Glutamatergic neuron (in vitro differentiated cells): ENCODE data around the gene RDH16. TPM values are rescaled to one million over a fixed set of nuclear protein-coding genes. Genes with fewer than 3 reads are reported as not detected.

Experiments
- DNase-seq: peaks from one replicate; pipeline ENCODE4 v3.0.0; 2022
- H3K27ac Mint-ChIP-seq: one replicate; pipeline ENCODE4 v1.8.0; 2020; ENCODE audit warnings: mild to moderate bottlenecking, mixed read lengths, inconsistent platforms; ENCODE audit not compliant: unreplicated experiment
- H3K27me3 Mint-ChIP-seq: one replicate; pipeline ENCODE4 v1.8.0; 2020; ENCODE audit warnings: mild to moderate bottlenecking, moderate library complexity, mixed read lengths, inconsistent platforms; ENCODE audit not compliant: unreplicated experiment
- H3K36me3 Mint-ChIP-seq: one replicate; pipeline ENCODE4 v1.8.0; 2020; ENCODE audit warnings: mild to moderate bottlenecking, mixed read lengths, inconsistent platforms; ENCODE audit not compliant: unreplicated experiment
- H3K4me1 Mint-ChIP-seq: one replicate; pipeline ENCODE4 v1.8.0; 2020; ENCODE audit warnings: mild to moderate bottlenecking, low read depth, mixed read lengths, inconsistent platforms; ENCODE audit not compliant: unreplicated experiment
- H3K4me3 Mint-ChIP-seq: one replicate; pipeline ENCODE4 v1.8.0; 2020; ENCODE audit warnings: mild to moderate bottlenecking, mixed read lengths, inconsistent platforms; ENCODE audit not compliant: unreplicated experiment
- H3K9me3 Mint-ChIP-seq: one replicate; pipeline ENCODE4 v1.8.0; 2020; ENCODE audit warnings: mild to moderate bottlenecking, moderate library complexity, mixed read lengths, inconsistent platforms; ENCODE audit not compliant: unreplicated experiment
- total RNA-seq: library from RNA; stranded (reverse); fragmentation: NEBNext Ultra II Directional; extraction: Animal tissue kit (Norgen Biotek cat#: 25700); gene quantifications from one replicate; pipeline ENCODE4 v1.2.1, GENCODE V29; 2021; ENCODE audit not compliant: unreplicated experiment
- TF ChIP-seq, protein P1 (sequence below): fragments of 200-600 bp; sonication (generic); IDR thresholded peaks from one replicate; pipeline ENCODE4 v1.5.0; 2021; ENCODE audit not compliant: partially characterized antibody, unreplicated experiment

Gene RDH16
- total RNA-seq, 1 donor from 2014 or later, result 0.74 TPM

DNA sequence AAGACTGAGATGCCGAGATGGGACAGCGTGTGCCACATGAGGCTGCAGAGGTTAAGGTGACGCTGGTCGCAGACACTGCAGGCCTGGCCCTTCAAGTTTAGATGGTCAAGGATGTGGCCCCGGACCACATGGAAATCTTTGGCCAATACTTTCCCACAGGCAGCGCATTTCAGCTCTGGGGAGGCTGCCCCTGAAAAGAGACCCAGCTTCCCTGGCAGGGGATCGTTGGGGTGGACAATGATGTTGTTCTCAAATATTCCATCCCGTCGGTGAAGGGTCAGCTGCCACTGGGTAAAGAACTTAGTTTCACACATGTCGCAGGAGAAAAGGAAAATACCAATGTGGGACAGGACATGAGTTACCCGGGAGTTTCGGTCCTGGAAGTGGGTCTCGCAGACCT is 46.0 kb upstream of the RDH16 start:
- H3K36me3 Mint-ChIP-seq, result peaks cover 1% of the 10 kb centered on the region
- H3K27me3 Mint-ChIP-seq, result peaks cover 11% of the 10 kb centered on the region
- peaks cover 7% of the 10 kb centered on the region for H3K9me3 Mint-ChIP-seq
- H3K4me1 Mint-ChIP-seq, result peaks cover 25% of the 10 kb centered on the region
- TF ChIP-seq, protein P1, sequence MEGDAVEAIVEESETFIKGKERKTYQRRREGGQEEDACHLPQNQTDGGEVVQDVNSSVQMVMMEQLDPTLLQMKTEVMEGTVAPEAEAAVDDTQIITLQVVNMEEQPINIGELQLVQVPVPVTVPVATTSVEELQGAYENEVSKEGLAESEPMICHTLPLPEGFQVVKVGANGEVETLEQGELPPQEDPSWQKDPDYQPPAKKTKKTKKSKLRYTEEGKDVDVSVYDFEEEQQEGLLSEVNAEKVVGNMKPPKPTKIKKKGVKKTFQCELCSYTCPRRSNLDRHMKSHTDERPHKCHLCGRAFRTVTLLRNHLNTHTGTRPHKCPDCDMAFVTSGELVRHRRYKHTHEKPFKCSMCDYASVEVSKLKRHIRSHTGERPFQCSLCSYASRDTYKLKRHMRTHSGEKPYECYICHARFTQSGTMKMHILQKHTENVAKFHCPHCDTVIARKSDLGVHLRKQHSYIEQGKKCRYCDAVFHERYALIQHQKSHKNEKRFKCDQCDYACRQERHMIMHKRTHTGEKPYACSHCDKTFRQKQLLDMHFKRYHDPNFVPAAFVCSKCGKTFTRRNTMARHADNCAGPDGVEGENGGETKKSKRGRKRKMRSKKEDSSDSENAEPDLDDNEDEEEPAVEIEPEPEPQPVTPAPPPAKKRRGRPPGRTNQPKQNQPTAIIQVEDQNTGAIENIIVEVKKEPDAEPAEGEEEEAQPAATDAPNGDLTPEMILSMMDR, result no peak
- no peak for DNase-seq
- H3K4me3 Mint-ChIP-seq, result no peak overlapping the region
- no peak overlapping the region for H3K27ac Mint-ChIP-seq

DNA sequence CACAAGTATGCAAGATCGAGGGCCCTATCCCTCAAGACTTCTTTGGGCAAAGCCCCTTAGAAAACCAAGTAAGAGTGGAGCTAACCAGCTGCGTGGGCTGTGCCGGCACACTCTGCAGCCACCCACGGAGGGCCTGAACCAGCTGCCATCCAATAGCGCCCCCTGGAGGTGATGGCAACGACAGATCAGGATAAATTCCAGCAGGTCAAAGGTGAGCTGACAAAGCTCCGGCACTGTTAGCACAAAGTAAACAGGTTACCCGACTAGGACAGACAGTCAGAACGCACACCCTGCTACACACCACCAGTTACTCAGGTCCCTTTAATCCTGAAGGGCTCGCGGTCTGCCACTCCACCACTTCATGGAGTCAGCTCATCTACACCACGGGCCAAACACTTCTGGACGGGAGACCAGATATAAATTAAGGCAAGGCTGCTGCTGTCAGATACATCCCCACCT is 44.1 kb upstream of the RDH16 start:
- TF ChIP-seq, protein P1, result peak; percentile 83
- H3K36me3 Mint-ChIP-seq, result peaks cover 4% of the 10 kb centered on the region
- H3K4me1 Mint-ChIP-seq, result peaks cover 40% of the 10 kb centered on the region
- H3K27ac Mint-ChIP-seq, result peak overlapping the region; percentile 43
- no peak overlapping the region for H3K4me3 Mint-ChIP-seq
- peaks cover 4% of the 10 kb centered on the region for H3K27me3 Mint-ChIP-seq
- DNase-seq, result peak; percentile 81
- peaks cover 2% of the 10 kb centered on the region for H3K9me3 Mint-ChIP-seq

DNA sequence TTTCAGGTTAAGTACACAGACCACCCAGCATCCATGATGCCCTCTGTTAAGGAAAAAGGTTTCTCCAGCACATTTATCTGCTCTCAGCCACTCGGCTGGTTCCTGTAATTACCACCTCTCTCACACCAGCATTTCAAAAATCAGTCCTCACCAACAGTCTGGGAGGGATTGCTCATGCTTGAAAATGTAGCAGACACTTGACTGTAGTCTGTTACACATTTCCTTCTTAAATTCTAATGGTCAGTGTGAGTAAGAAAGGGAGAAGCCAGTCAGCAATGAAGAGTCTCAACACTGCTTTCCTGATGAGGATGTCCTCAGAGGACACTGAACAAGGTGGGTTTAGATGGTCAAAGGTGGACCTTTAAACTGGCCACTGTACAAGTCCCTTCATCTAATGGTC is 43.0 kb upstream of the RDH16 start:
- TF ChIP-seq, protein P1, result no peak
- DNase-seq, result no peak
- peaks cover 2% of the 10 kb centered on the region for H3K27me3 Mint-ChIP-seq
- H3K36me3 Mint-ChIP-seq, result peaks cover 10% of the 10 kb centered on the region
- H3K4me1 Mint-ChIP-seq, result peaks cover 36% of the 10 kb centered on the region
- H3K27ac Mint-ChIP-seq, result no peak overlapping the region
- H3K4me3 Mint-ChIP-seq, result no peak overlapping the region
- peaks cover 2% of the 10 kb centered on the region for H3K9me3 Mint-ChIP-seq

DNA sequence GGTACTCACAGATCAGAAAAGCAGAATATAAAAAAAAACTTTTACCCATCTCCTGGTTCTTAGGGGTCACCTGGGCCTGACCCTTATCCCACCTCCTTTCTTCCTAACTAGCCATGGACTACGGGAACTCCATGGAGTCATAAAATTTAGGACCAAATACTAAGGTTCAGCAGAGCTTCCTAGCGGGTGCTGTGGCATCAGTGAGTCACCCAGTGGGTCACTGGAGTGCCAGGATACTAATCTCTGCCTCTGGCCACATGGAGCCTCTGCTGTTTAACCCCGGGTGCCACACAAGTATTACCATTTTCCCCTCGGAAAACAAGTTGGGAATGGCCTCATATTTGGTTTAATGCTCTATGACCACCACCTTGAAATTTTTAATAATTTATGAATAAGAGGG is 42.0 kb upstream of the RDH16 start:
- H3K4me1 Mint-ChIP-seq, result peaks cover 32% of the 10 kb centered on the region
- peaks cover 2% of the 10 kb centered on the region for H3K27me3 Mint-ChIP-seq
- H3K27ac Mint-ChIP-seq, result no peak overlapping the region
- H3K36me3 Mint-ChIP-seq, result peaks cover 10% of the 10 kb centered on the region
- DNase-seq, result no peak
- TF ChIP-seq, protein P1, result no peak
- peaks cover 4% of the 10 kb centered on the region for H3K9me3 Mint-ChIP-seq
- no peak overlapping the region for H3K4me3 Mint-ChIP-seq

DNA sequence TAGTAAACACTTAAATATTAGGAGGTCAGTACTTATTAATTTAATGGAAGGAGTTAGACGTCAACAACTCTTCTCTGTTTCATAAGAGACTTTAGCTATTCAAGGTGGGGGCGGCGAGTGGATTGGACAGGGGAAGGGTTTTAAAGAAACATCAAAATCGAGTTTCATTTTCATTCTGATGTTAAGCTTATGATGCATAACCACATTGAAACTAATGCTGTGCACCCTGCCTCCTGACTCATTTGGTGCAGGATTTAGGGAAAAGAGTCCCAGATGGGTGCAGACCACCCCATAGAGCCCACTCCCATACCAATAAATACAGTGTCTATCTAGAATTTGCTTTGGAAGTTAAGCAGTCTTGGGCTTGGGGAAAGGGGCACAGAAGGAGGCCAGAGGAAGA is 41.6 kb upstream of the RDH16 start:
- Mint-ChIP-seq H3K36me3 (peaks cover 10% of the 10 kb centered on the region), H3K27ac (no peak overlapping the region), H3K4me3 (no peak overlapping the region), H3K4me1 (peaks cover 32% of the 10 kb centered on the region), H3K9me3 (peaks cover 4% of the 10 kb centered on the region), H3K27me3 (peaks cover under 1% of the 10 kb centered on the region)
- TF ChIP-seq, protein P1, result no peak
- DNase-seq, result no peak
